B cell (primary cell): ENCODE measurements around the gene TNIK. TPM values are rescaled to one million over a fixed set of nuclear protein-coding genes. Genes with fewer than 3 reads are reported as not detected.

Source experiments
- ATAC-seq: fragments of 200-7000 bp; cut with Tn5 transposase; one replicate; pipeline ENCODE4 v1.10.0; 2021; ENCODE audit warnings: low read depth, mild to moderate bottlenecking, moderate number of reproducible peaks, moderate library complexity
- CTCF ChIA-PET: fragments of 350-600 bp; sonication (Branson Sonifier 250); formaldehyde crosslinking; loops from one replicate; lab custom pipeline; 2021; ENCODE audit warnings: antibody characterized with exemption, inconsistent platforms; lab: Charles Lee
- POLR2A ChIA-PET: fragments of 350-600 bp; sonication (Branson Sonifier 250); formaldehyde crosslinking; loops from one replicate; lab custom pipeline; 2021; ENCODE audit warnings: antibody characterized with exemption; lab: Charles Lee
- DNase-seq: peaks from one replicate; pipeline ENCODE4 v3.0.0; 2013
- H2AFZ ChIP-seq: 2 replicates; pipeline ENCODE4 v1.6.1; 2012; ENCODE audit warnings: mild to moderate bottlenecking, low read depth, low read length; ENCODE audit not compliant: insufficient read depth, poor library complexity, severe bottlenecking
- H3K27ac ChIP-seq, 2 donors: 1 replicate in 1 of 2; 2 replicates in 1 of 2; pipeline ENCODE4 v1.5.1; 2012 to 2013; ENCODE audit warnings: low read length in 2 of 2, mild to moderate bottlenecking in 2 of 2, moderate library complexity in 1 of 2
- H3K27me3 ChIP-seq, 4 experiments: fragments of 200-600 bp in 1 of 4; sonication (generic) in 1 of 4; replicated peaks in 1 of 4; 1 replicate in 2 of 4; 2 replicates in 2 of 4; pipeline versions ENCODE4 v1.6.1 to v1.7.0; 2013 to 2016; ENCODE audit warnings: low read length in 3 of 4, mild to moderate bottlenecking in 2 of 4, mixed read lengths in 1 of 4, moderate library complexity in 1 of 4; ENCODE audit not compliant: insufficient read depth in 4 of 4, control insufficient read depth in 3 of 4; ENCODE audit errors: control extremely low read depth in 1 of 4
- H3K36me3 ChIP-seq, 2 experiments: replicated peaks in 1 of 2; 1 replicate in 1 of 2; 2 replicates in 1 of 2; pipeline versions ENCODE4 v1.6.1 to v1.7.1; 2013; ENCODE audit warnings: low read length in 1 of 2; ENCODE audit not compliant: insufficient read depth in 2 of 2, control insufficient read depth in 1 of 2; ENCODE audit errors: control extremely low read depth in 1 of 2, extremely low read depth in 1 of 2
- H3K4me1 ChIP-seq, 2 donors: fragments of 200-600 bp in 1 of 2; sonication (generic) in 1 of 2; 1 replicate in 1 of 2; 2 replicates in 1 of 2; pipeline versions ENCODE4 v1.5.1 to v1.6.1; 2013 to 2017; ENCODE audit warnings: low read length in 2 of 2; ENCODE audit not compliant: control insufficient read depth in 2 of 2, insufficient read depth in 2 of 2
- H3K4me2 ChIP-seq: replicated peaks from 2 replicates; pipeline ENCODE3; 2012; ENCODE audit warnings: mild to moderate bottlenecking, low read depth, low read length; ENCODE audit not compliant: poor library complexity, severe bottlenecking
- H3K4me3 ChIP-seq, 5 experiments: fragments of 200-600 bp in 1 of 5; sonication (generic) in 1 of 5; 1 replicate in 3 of 5; 2 replicates in 2 of 5; pipeline versions ENCODE4 v1.5.1 to v1.7.0; 2011 to 2016; ENCODE audit warnings: low read length in 4 of 5, mild to moderate bottlenecking in 4 of 5, low read depth in 2 of 5, control low read depth in 1 of 5, moderate library complexity in 1 of 5; ENCODE audit not compliant: insufficient read depth in 1 of 5; ENCODE audit errors: control extremely low read depth in 1 of 5, extremely low read depth in 1 of 5
- H3K79me2 ChIP-seq: fragments of 200-600 bp; sonication (generic); one replicate; pipeline ENCODE4 v1.6.0; 2016; ENCODE audit warnings: low read length; ENCODE audit not compliant: control insufficient read depth, insufficient read depth
- H3K9ac ChIP-seq: fragments of 200-600 bp; sonication (generic); 2 replicates; pipeline ENCODE4 v1.6.1; 2017; ENCODE audit warnings: mild to moderate bottlenecking, low read length, moderate library complexity
- H3K9me3 ChIP-seq, 3 donors: one replicate each; pipeline versions ENCODE4 v1.6.1 to v1.7.1; 2013; ENCODE audit warnings: low read length in 2 of 3; ENCODE audit not compliant: control insufficient read depth in 2 of 3, insufficient read depth in 1 of 3; ENCODE audit errors: control extremely low read depth in 1 of 3
- H4K20me1 ChIP-seq: 2 replicates; pipeline ENCODE4 v1.6.0; 2012; ENCODE audit warnings: mild to moderate bottlenecking, low read length; ENCODE audit not compliant: insufficient read depth, control insufficient read depth, poor library complexity, severe bottlenecking
- H3K27ac Mint-ChIP-seq: one replicate; pipeline ENCODE4 v1.8.0; 2021; ENCODE audit warnings: mixed read lengths
- H3K27me3 Mint-ChIP-seq: one replicate; pipeline ENCODE4 v1.8.0; 2021; ENCODE audit warnings: mixed read lengths
- H3K4me1 Mint-ChIP-seq: one replicate; pipeline ENCODE4 v1.8.0; 2021; ENCODE audit warnings: mixed read lengths
- H3K4me3 Mint-ChIP-seq: one replicate; pipeline ENCODE4 v1.8.0; 2021; ENCODE audit warnings: mixed read lengths
- H3K9me3 Mint-ChIP-seq: one replicate; pipeline ENCODE4 v1.8.0; 2022; ENCODE audit warnings: mixed read lengths; ENCODE audit not compliant: insufficient read depth
- CTCF ChIP-seq: fragments of 200-600 bp; IDR thresholded peaks from one replicate; pipeline ENCODE4 v1.8.0; 2022; ENCODE audit warnings: antibody characterized with exemption, mild to moderate bottlenecking
- EZH2 ChIP-seq: IDR thresholded peaks from 2 replicates; pipeline ENCODE4 v1.6.1; 2012; ENCODE audit warnings: borderline replicate concordance, low read depth, mild to moderate bottlenecking, moderate library complexity, low read length; ENCODE audit not compliant: insufficient read depth, poor library complexity, severe bottlenecking
- WGBS: methylation state at CpG from one replicate; pipeline ENCODE4 v1.1.5; 2013; ENCODE audit warnings: missing lambda C conversion rate; ENCODE audit not compliant: insufficient coverage; 5-methylcytosine and 5-hydroxymethylcytosine counted together
- intact Hi-C: fragments of 100-400 bp; cut with micrococcal nuclease; formaldehyde crosslinking; loops from one replicate; pipeline ENCODE4 v1.10.0; 2022
- polyA plus RNA-seq: library from polyadenylated mRNA; depleted of rRNA; stranded (reverse); fragments of >200 nt; gene quantifications from 2 replicates; pipeline ENCODE4 v1.2.3, GENCODE V29; 2012
- total RNA-seq, 2 donors: library from RNA; stranded (reverse); fragments of 120-200 nt in 1 of 2; gene quantifications; 1 replicate in 1 of 2; 2 replicates in 1 of 2; pipeline versions ENCODE4 v1.2.3 to v1.2.4, GENCODE V29; 2013 to 2022

TNIK gene
- total and polyA plus RNA-seq, 2 donors (not counting 1 experiment from before 2014, with no cell fraction given): 0.66 to 7.7 TPM

GRCh38 chr3:171088496-171088895, 371.7 kb downstream of the TNIK start:
- Mint-ChIP-seq H3K27me3 (no peaks in the 10 kb centered on the region), H3K9me3 (no peaks in the 10 kb centered on the region), H3K4me1 (no peaks in the 10 kb centered on the region), H3K4me3 (no peak overlapping the region), H3K27ac (no peak overlapping the region)
- ChIA-PET CTCF (interaction anchor here (0.7 kb wide), 1 partner anchor 304 kb away, joined by 3 read pairs; no protein-coding TSS in a partner anchor), POLR2A (no interaction called here)
- no peaks in the 10 kb centered on the region for H3K9me3 ChIP-seq
- intact Hi-C loops: no loop called here
- H3K4me2 ChIP-seq: no peak overlapping the region
- no peak overlapping the region for H2AFZ ChIP-seq
- H3K27ac ChIP-seq: no peak overlapping the region
- TF ChIP-seq EZH2 (no peak), CTCF (no peak)
- no peaks in the 10 kb centered on the region for H4K20me1 ChIP-seq
- H3K4me1 ChIP-seq: no peaks in the 10 kb centered on the region
- H3K79me2 ChIP-seq: no peaks in the 10 kb centered on the region
- H3K27me3 ChIP-seq: no peaks in the 10 kb centered on the region
- H3K4me3 ChIP-seq: no peak overlapping the region
- ATAC-seq (no peak), DNase-seq (no peak)
- no peaks in the 10 kb centered on the region for H3K36me3 ChIP-seq
- WGBS: 100% methylated on average over 4 of the region's 4 CpGs
- no peak overlapping the region for H3K9ac ChIP-seq

GRCh38 chr3:171086914-171087313, 373.3 kb downstream of the TNIK start:
- Histone ChIP-seq H3K4me3 (no peak overlapping the region), H3K9me3 (no peaks in the 10 kb centered on the region), H3K79me2 (no peaks in the 10 kb centered on the region), H3K36me3 (no peaks in the 10 kb centered on the region), H3K27ac (no peak overlapping the region), H3K9ac (no peak overlapping the region), H4K20me1 (no peaks in the 10 kb centered on the region), H3K4me1 (no peaks in the 10 kb centered on the region), H3K27me3 (no peaks in the 10 kb centered on the region), H2AFZ (no peak overlapping the region), H3K4me2 (no peak overlapping the region)
- intact Hi-C loops: no loop called here
- ATAC-seq (no peak), DNase-seq (no peak)
- Mint-ChIP-seq H3K4me1 (no peaks in the 10 kb centered on the region), H3K27me3 (no peaks in the 10 kb centered on the region), H3K4me3 (no peak overlapping the region), H3K27ac (no peak overlapping the region), H3K9me3 (no peaks in the 10 kb centered on the region)
- ChIA-PET CTCF (interaction anchor here (1.4 kb wide), 1 partner anchor 11 kb away, joined by 3 read pairs; no protein-coding TSS in a partner anchor), POLR2A (no interaction called here)
- WGBS: 86% methylated on average over 1 of the region's 1 CpG
- TF ChIP-seq EZH2 (no peak), CTCF (no peak)
